PC-9 (cell line): ENCODE measurements around the gene SLAMF6. TPM values are rescaled to one million over a fixed set of nuclear protein-coding genes. Genes with fewer than 3 reads are reported as not detected.
A peak's percentile ranks its signal among the peaks of the same experiment; 100 is the strongest.

Experiments
- BruUV-seq: library from RNA; stranded (reverse); fragments of 400-500 nt; replicated peaks from 2 replicates; lab custom pipeline; 2021; lab: Mats Ljungman, UMichigan
- CTCF ChIA-PET: fragments of 300-600 bp; sonication (Branson Sonifier 250); formaldehyde crosslinking; loops from one replicate; lab custom pipeline; 2022; ENCODE audit warnings: antibody characterized with exemption; lab: Charles Lee
- POLR2A ChIA-PET: fragments of 300-600 bp; sonication (Branson Sonifier 250); formaldehyde crosslinking; loops from one replicate; lab custom pipeline; 2022; ENCODE audit warnings: antibody characterized with exemption; ENCODE audit not compliant: unreplicated experiment; lab: Charles Lee
- DNase-seq, 2 experiments: peaks; one replicate each; pipeline versions ENCODE4 v3.0.0 to v3.0.0-alpha.2; 2015 to 2022; ENCODE audit warnings: mixed read lengths in 1 of 2
- H2AFZ ChIP-seq: fragments of 200-600 bp; sonication (generic); 2 replicates; pipeline ENCODE4 v1.8.1; 2017; ENCODE audit warnings: antibody characterized with exemption
- H3F3A ChIP-seq: fragments of 200-600 bp; sonication (generic); 2 replicates; pipeline ENCODE4 v1.8.1; 2017; ENCODE audit warnings: antibody characterized with exemption, mild to moderate bottlenecking, low read depth; ENCODE audit not compliant: insufficient read depth
- H3K27ac ChIP-seq: fragments of 200-600 bp; sonication (generic); 2 replicates; pipeline ENCODE4 v1.6.1; 2016; ENCODE audit warnings: mixed run types
- H3K27me3 ChIP-seq: fragments of 200-600 bp; sonication (generic); 2 replicates; pipeline ENCODE4 v1.6.1; 2016; ENCODE audit warnings: low read depth, mixed run types; ENCODE audit not compliant: insufficient read depth
- H3K36me3 ChIP-seq: fragments of 200-600 bp; sonication (generic); 2 replicates; pipeline ENCODE4 v1.6.1; 2016; ENCODE audit warnings: low read depth, mixed run types
- H3K4me1 ChIP-seq: fragments of 200-600 bp; sonication (generic); replicated peaks from 2 replicates; pipeline ENCODE4 v1.6.1; 2016; ENCODE audit warnings: mixed run types; ENCODE audit not compliant: insufficient read depth
- H3K4me2 ChIP-seq: fragments of 200-600 bp; sonication (generic); 2 replicates; pipeline ENCODE4 v1.6.1; 2017; ENCODE audit warnings: mixed run types
- H3K4me3 ChIP-seq: fragments of 200-600 bp; sonication (generic); 2 replicates; pipeline ENCODE4 v1.6.1; 2016; ENCODE audit warnings: mixed run types
- H3K79me2 ChIP-seq: fragments of 200-600 bp; sonication (generic); 2 replicates; pipeline ENCODE4 v1.6.1; 2017; ENCODE audit warnings: low read depth, mixed run types
- H3K9me2 ChIP-seq: fragments of 200-600 bp; sonication (generic); 2 replicates; pipeline ENCODE4 v1.8.1; 2017; ENCODE audit warnings: mild to moderate bottlenecking; ENCODE audit not compliant: insufficient read depth
- H3K9me3 ChIP-seq: fragments of 200-600 bp; sonication (generic); 2 replicates; pipeline ENCODE4 v1.8.1; 2016; ENCODE audit warnings: low read depth; ENCODE audit not compliant: insufficient read depth
- H4K20me1 ChIP-seq: fragments of 200-600 bp; sonication (generic); 2 replicates; pipeline ENCODE4 v1.8.1; 2017; ENCODE audit not compliant: insufficient read depth
- EZH2 ChIP-seq: fragments of 200-600 bp; sonication (generic); IDR thresholded peaks from 2 replicates; pipeline ENCODE4 v1.8.0; 2017; ENCODE audit warnings: antibody characterized with exemption, low read depth
- intact Hi-C: fragments of 100-400 bp; cut with micrococcal nuclease; formaldehyde crosslinking; loops from one replicate; pipeline ENCODE4 v1.10.0; 2022; ENCODE audit not compliant: unreplicated experiment
- total RNA-seq: library from RNA; stranded (reverse); gene quantifications from 2 replicates; pipeline ENCODE4 v1.2.3, GENCODE V29; 2021
- TF ChIP-seq, protein P1 (sequence below): fragments of 200-600 bp; sonication (generic); conservative IDR thresholded peaks from 2 replicates; pipeline ENCODE4 v1.6.1; 2017; ENCODE audit warnings: mixed run types, antibody characterized with exemption, mild to moderate bottlenecking, moderate library complexity

Gene SLAMF6
- total RNA-seq, 1 experiment from 2014 or later: not detected

DNA sequence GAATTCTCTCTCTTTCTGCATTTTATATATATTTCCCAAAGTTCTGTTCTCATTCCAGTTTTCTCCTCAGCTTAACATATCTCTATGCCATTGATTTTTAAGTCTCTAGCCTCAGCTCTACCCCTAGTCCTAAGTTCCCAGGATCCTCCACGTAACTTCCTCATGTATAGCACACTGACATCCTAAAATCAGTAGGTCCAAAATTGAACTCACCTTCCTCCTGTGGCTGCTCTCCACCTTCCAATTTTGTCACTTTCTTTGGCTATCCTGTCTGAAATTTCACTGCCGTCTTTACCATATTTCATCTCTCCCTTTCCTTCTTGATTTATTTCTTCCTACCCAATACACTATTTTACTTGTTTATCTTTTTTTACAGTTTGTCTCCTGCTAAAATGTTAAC lies 1.5 kb downstream of the SLAMF6 start:
- H3K27ac ChIP-seq: no peak overlapping the region
- ChIA-PET POLR2A (no interaction called here), CTCF (no interaction called here)
- no peak overlapping the region for H3K4me3 ChIP-seq
- intact Hi-C loops: no loop called here
- no peaks in the 10 kb centered on the region for H4K20me1 ChIP-seq
- no peaks in the 10 kb centered on the region for H3K4me1 ChIP-seq
- no peak overlapping the region for H2AFZ ChIP-seq
- no peak overlapping the region for H3K4me2 ChIP-seq
- no peaks in the 10 kb centered on the region for H3K9me2 ChIP-seq
- H3K27me3 ChIP-seq: peaks cover 3% of the 10 kb centered on the region; the same call in 1 of the 2 replicates
- H3F3A ChIP-seq: no peaks in the 10 kb centered on the region
- no peaks in the 10 kb centered on the region for H3K9me3 ChIP-seq
- no peaks in the 10 kb centered on the region for H3K36me3 ChIP-seq
- no peak for TF ChIP-seq EZH2
- TF ChIP-seq, protein P1, sequence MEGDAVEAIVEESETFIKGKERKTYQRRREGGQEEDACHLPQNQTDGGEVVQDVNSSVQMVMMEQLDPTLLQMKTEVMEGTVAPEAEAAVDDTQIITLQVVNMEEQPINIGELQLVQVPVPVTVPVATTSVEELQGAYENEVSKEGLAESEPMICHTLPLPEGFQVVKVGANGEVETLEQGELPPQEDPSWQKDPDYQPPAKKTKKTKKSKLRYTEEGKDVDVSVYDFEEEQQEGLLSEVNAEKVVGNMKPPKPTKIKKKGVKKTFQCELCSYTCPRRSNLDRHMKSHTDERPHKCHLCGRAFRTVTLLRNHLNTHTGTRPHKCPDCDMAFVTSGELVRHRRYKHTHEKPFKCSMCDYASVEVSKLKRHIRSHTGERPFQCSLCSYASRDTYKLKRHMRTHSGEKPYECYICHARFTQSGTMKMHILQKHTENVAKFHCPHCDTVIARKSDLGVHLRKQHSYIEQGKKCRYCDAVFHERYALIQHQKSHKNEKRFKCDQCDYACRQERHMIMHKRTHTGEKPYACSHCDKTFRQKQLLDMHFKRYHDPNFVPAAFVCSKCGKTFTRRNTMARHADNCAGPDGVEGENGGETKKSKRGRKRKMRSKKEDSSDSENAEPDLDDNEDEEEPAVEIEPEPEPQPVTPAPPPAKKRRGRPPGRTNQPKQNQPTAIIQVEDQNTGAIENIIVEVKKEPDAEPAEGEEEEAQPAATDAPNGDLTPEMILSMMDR: no peak
- DNase-seq: no peak
- no TSS peak for BruUV-seq
- H3K79me2 ChIP-seq: no peaks in the 10 kb centered on the region

DNA sequence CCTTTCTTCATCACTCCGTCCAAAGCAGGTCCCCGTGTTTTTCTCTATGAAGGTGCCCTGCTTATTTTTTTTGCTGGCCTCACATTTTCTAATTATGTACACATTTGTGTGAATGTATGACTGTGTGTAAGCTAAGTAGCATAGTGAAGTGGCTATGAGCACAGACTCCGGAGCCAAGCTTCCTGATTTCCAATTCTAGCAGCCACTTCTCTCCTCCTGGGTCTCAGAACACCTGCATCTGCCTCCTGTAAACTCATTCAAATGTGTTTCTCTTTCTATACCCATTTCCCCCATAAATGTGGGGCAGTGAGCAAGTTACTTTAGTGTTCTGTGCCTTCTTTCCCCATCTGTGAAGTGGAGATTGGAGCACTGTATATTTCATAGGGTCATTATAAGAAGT lies 2.1 kb downstream of the SLAMF6 start:
- BruUV-seq: no TSS peak
- intact Hi-C loops: no loop called here
- Histone ChIP-seq H3K36me3 (no peaks in the 10 kb centered on the region), H3K9me2 (no peaks in the 10 kb centered on the region), H3K4me2 (no peak overlapping the region), H3K27me3 (peaks cover 3% of the 10 kb centered on the region; the same call in 1 of the 2 replicates), H3K79me2 (no peaks in the 10 kb centered on the region), H2AFZ (0 out of 2 replicates have a peak overlapping the region, but pooled peaks have one; percentile 48), H3K9me3 (no peaks in the 10 kb centered on the region), H4K20me1 (no peaks in the 10 kb centered on the region), H3K4me3 (no peak overlapping the region), H3K27ac (no peak overlapping the region), H3K4me1 (no peaks in the 10 kb centered on the region), H3F3A (no peaks in the 10 kb centered on the region)
- CTCF ChIA-PET: no interaction called here
- TF ChIP-seq EZH2: no peak
- TF ChIP-seq, protein P1: no peak
- POLR2A ChIA-PET: no interaction called here
- no peak for DNase-seq

DNA sequence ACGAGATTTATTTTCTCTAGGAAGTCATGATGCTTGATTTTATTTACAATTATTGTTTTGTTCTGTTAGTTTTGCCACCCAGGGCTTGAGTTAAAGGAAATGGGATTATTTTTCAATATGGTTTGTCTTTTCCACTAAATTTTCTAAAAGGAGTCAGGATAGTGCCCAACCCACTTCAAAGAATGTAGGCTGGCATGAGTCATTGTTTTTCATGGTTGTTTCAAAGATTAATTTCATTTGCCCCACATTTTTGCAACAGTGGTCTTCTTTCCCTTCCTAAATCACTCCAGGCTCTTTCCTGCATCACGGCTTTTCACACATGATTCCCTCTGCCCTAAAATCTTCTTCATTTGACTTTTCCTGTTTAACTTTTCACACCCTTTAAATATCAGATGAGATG lies 2.5 kb downstream of the SLAMF6 start:
- no peaks in the 10 kb centered on the region for H3K9me2 ChIP-seq
- ChIA-PET CTCF (no interaction called here), POLR2A (no interaction called here)
- H3K27me3 ChIP-seq: peaks cover 3% of the 10 kb centered on the region; the same call in 1 of the 2 replicates
- no peak overlapping the region for H3K27ac ChIP-seq
- H3K4me3 ChIP-seq: no peak overlapping the region
- no peaks in the 10 kb centered on the region for H3K79me2 ChIP-seq
- H3K9me3 ChIP-seq: no peaks in the 10 kb centered on the region
- no TSS peak for BruUV-seq
- H3F3A ChIP-seq: no peaks in the 10 kb centered on the region
- intact Hi-C loops: no loop called here
- DNase-seq: no peak
- no peaks in the 10 kb centered on the region for H3K4me1 ChIP-seq
- no peaks in the 10 kb centered on the region for H4K20me1 ChIP-seq
- no peak for TF ChIP-seq EZH2
- TF ChIP-seq, protein P1: no peak
- H3K36me3 ChIP-seq: no peaks in the 10 kb centered on the region
- 0 out of 2 replicates have a peak overlapping the region, but pooled peaks have one; percentile 48 for H2AFZ ChIP-seq
- H3K4me2 ChIP-seq: no peak overlapping the region
